ENCODE results near the gene KLK10. TPM values are rescaled to one million over a fixed set of nuclear protein-coding genes. Genes with fewer than 3 reads are reported as not detected.

The KLK10 gene
- total and polyA plus RNA-seq, 4 experiments from 2014 or later: not detected

DNA sequence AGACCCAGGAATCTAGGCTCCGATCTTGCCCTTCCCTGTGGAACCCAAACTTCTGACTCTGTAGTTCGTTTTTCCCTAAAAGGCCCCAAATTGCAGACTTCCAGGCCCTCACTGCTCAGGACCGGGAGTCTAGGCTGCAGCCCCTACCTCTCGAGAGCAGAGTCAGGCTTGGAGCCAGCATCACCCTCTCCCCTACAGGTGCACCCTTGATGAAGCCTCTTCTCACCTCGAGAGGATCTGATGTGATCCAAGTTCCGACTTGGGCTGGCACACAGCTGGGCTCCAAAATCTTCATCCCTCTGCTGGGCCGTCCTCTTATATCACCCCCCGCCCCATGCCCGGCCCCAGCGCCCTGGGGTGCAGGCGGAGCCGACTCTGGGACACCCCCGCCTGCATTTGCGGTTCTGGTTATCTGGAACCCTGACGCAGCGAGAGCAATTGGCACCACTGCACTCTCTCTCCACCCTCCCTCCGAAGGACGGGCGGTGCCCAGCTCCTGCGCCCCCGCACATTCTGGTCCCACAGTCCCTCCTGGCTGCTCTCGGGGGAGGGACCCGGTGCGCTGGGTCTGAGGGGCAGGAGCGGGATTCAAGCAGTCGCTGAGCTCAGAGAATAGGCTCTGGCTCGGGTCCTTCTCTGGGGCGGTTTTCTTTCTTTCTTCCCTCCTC lies 35.8 kb downstream of the KLK10 start, which contains the start of gene KLK7:
Gene KLK7 (minus strand): TSS at position 293 of the 668 bp plus-strand sequence. CDS start 1,518 bp downstream, outside the sequence.
- no peak within 1 kb of the TSS for H3K4me3 Mint-ChIP-seq
- H3K4me3 ChIP-seq (ENCODE audit: low read length in 2 of 2): no peak within 1 kb of the TSS
- no peaks in the 10 kb centered on the region for H3K4me1 Mint-ChIP-seq
- no peaks in the 10 kb centered on the region for H3K9me3 ChIP-seq (ENCODE audit: control insufficient read depth in 1 of 2, low read length in 2 of 2)
- H3K36me3 ChIP-seq (ENCODE audit: insufficient read depth, low read length): no peaks in the 10 kb centered on the region
- peaks cover 30 to 37% of the 10 kb centered on the region in 2 donors for H3K27me3 Mint-ChIP-seq
- peaks cover 0 to 5% (median 0%) of the 10 kb centered on the region in 8 donors for H3K9me3 Mint-ChIP-seq
- POLR2A ChIA-PET (ENCODE audit: partially characterized antibody): no interaction called here
- no peaks in the 10 kb centered on the region for H3K27me3 ChIP-seq (ENCODE audit: insufficient read depth, low read length)
- H3K27ac ChIP-seq (ENCODE audit: low read depth, low read length): no peak within 1 kb of the TSS
- no peak for DNase-seq
- CTCF ChIA-PET (ENCODE audit: partially characterized antibody): no interaction called here
- H3K27ac Mint-ChIP-seq: no peak within 1 kb of the TSS
- H3K4me1 ChIP-seq (ENCODE audit: insufficient read depth, low read length): no peaks in the 10 kb centered on the region
- intact Hi-C loops (cut with micrococcal nuclease): no loop called here
- H3K36me3 Mint-ChIP-seq: no peaks in the 10 kb centered on the region

DNA sequence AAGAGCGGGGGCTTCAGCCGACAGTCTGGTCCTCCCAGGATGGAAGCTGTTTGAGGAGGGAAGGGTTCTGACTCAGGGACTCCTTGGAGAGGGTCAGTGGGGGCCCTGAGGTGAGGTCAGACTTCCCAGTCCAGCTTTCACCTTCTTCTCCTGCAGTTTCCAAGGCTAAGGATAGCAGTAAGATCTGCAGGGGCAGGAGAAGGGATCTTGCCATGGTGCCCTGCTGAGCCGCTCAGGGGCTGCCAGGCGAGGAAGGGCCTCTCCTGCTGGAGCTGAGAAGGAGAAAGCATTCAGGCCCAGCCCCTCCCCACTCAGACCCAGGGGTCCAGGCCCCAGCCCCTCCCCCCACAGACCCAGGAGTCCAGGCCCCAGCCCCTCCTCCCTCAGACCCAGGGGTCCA lies 37.3 kb downstream of the KLK10 start:
- POLR2A ChIA-PET (ENCODE audit: partially characterized antibody): no interaction called here
- H3K27me3 ChIP-seq (ENCODE audit: insufficient read depth, low read length): peaks cover 5% of the 10 kb centered on the region
- no peak overlapping the region for H3K4me3 ChIP-seq (ENCODE audit: low read length in 2 of 2)
- no peak overlapping the region for H3K27ac Mint-ChIP-seq
- H3K36me3 ChIP-seq (ENCODE audit: insufficient read depth, low read length): no peaks in the 10 kb centered on the region
- no peaks in the 10 kb centered on the region for H3K9me3 ChIP-seq (ENCODE audit: control insufficient read depth in 1 of 2, low read length in 2 of 2)
- DNase-seq: no peak
- H3K27me3 Mint-ChIP-seq: peaks cover 30 to 36% of the 10 kb centered on the region in 2 donors
- intact Hi-C loops (cut with micrococcal nuclease): no loop called here
- CTCF ChIA-PET (ENCODE audit: partially characterized antibody): no interaction called here
- H3K4me3 Mint-ChIP-seq: no peak overlapping the region
- H3K36me3 Mint-ChIP-seq: no peaks in the 10 kb centered on the region
- H3K4me1 ChIP-seq (ENCODE audit: insufficient read depth, low read length): no peaks in the 10 kb centered on the region
- peaks cover 0 to 5% (median 0%) of the 10 kb centered on the region in 8 donors for H3K9me3 Mint-ChIP-seq
- H3K27ac ChIP-seq (ENCODE audit: low read depth, low read length): no peak overlapping the region
- peaks cover 0 to under 1% (median 0%) of the 10 kb centered on the region in 4 donors for H3K4me1 Mint-ChIP-seq

DNA sequence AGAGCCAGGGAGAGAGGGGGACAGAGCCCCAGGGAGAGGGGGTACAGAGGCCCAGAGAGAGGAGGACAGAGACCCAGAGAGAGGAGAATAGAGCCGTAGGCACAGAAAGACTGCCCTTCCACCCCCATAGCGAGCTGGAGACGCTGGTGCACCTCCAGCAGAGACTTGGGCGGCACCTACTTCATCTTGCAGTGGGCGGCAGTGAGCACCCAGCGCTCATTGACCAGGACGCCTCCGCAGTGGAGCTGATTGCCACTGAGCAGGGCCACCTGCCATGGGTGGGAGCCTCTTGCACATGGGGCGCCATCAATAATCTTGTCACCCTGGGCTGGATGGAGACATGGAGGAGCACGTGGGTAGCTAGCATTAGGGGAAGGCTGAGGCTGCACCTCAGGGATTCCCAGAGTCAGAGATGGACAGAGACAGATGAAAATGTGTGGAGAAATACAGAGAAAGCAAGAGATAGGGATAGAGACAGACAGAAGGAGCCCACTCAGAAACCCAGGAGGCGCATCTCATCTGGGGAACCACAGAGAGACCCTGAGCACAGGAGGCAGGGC lies 37.8 kb downstream of the KLK10 start:
- Histone ChIP-seq H3K27me3 (ENCODE audit: insufficient read depth, low read length) (peaks cover 5% of the 10 kb centered on the region), H3K4me1 (ENCODE audit: insufficient read depth, low read length) (no peaks in the 10 kb centered on the region), H3K4me3 (ENCODE audit: low read length in 2 of 2) (no peak overlapping the region), H3K36me3 (ENCODE audit: insufficient read depth, low read length) (no peaks in the 10 kb centered on the region), H3K9me3 (ENCODE audit: control insufficient read depth in 1 of 2, low read length in 2 of 2) (no peaks in the 10 kb centered on the region), H3K27ac (ENCODE audit: low read depth, low read length) (no peak overlapping the region)
- Mint-ChIP-seq H3K9me3 (peaks cover 0 to 5% (median 0%) of the 10 kb centered on the region in 8 donors), H3K36me3 (no peaks in the 10 kb centered on the region), H3K4me3 (no peak overlapping the region), H3K4me1 (peaks cover 0 to 1% (median 0%) of the 10 kb centered on the region in 4 donors), H3K27ac (peak overlapping the region in 1 of 7 donors; percentile 3), H3K27me3 (peaks cover 28 to 40% of the 10 kb centered on the region in 2 donors)
- ChIA-PET CTCF (ENCODE audit: partially characterized antibody) (no interaction called here), POLR2A (ENCODE audit: partially characterized antibody) (no interaction called here)
- intact Hi-C loops (cut with micrococcal nuclease): no loop called here
- no peak for DNase-seq

DNA sequence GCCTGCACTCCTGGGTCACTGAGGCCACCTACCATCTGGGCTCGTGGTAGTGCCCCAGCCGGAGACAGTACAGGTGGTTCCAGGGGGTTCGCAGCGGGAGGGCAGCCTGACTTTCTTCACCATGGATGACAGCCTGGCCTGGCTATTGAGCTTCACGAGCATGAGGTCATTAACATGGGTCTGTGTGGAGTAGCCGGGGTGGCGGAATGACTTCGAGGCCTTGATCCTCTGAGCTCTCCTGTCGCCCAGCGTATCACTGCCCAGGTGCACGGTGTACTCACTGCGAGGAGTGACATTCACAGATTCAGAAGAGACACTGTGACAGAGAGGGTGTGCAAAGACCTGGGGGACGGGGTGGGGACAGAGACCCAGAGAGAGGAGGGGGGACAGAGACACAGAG lies 39.3 kb downstream of the KLK10 start:
- Mint-ChIP-seq H3K27ac (no peak overlapping the region), H3K27me3 (peaks cover 37 to 40% of the 10 kb centered on the region in 2 donors)
- no peak overlapping the region for H3K4me3 ChIP-seq (ENCODE audit: low read length in 2 of 2)

DNA sequence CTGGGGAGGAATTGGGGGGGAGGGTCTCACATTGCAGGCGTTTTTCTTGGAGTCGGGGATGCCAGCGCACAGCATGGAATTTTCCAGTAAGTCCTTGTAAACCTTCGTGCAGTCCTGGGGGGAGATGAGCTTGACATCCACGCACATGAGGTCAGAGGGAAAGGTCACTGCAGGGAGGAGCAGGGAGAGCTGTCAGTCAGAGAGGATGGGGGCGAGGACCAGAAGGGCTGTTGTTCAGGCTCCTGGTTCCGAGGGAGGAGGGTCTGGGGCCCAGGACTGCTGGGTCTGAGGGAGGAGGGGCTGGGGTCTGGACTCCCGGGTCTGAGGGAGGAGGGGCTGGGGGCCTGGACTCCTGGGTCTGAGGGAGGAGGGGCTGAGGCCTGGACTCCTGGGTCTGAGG lies 39.8 kb downstream of the KLK10 start:
- ChIA-PET CTCF (ENCODE audit: partially characterized antibody) (no interaction called here), POLR2A (ENCODE audit: partially characterized antibody) (no interaction called here)
- Histone ChIP-seq H3K36me3 (ENCODE audit: insufficient read depth, low read length) (no peaks in the 10 kb centered on the region), H3K27ac (ENCODE audit: low read depth, low read length) (no peak overlapping the region), H3K4me3 (ENCODE audit: low read length in 2 of 2) (no peak overlapping the region), H3K9me3 (ENCODE audit: control insufficient read depth in 1 of 2, low read length in 2 of 2) (no peaks in the 10 kb centered on the region), H3K27me3 (ENCODE audit: insufficient read depth, low read length) (peaks cover 5% of the 10 kb centered on the region), H3K4me1 (ENCODE audit: insufficient read depth, low read length) (no peaks in the 10 kb centered on the region)
- Mint-ChIP-seq H3K9me3 (peaks cover 0 to 2% (median 0%) of the 10 kb centered on the region in 8 donors), H3K36me3 (no peaks in the 10 kb centered on the region), H3K27ac (no peak overlapping the region), H3K27me3 (peaks cover 34 to 36% of the 10 kb centered on the region in 2 donors), H3K4me3 (no peak overlapping the region), H3K4me1 (peaks cover 0 to 1% (median 0%) of the 10 kb centered on the region in 4 donors)
- DNase-seq: no peak
- intact Hi-C loops (cut with micrococcal nuclease): no loop called here

More for the DNA sequence above, 39.3 kb downstream of the KLK10 start:
- Mint-ChIP-seq H3K36me3 (no peaks in the 10 kb centered on the region), H3K4me1 (peaks cover 0 to 1% (median 0%) of the 10 kb centered on the region in 4 donors), H3K4me3 (no peak overlapping the region), H3K9me3 (peaks cover 0 to 3% (median 0%) of the 10 kb centered on the region in 8 donors)
- peaks cover 5% of the 10 kb centered on the region for H3K27me3 ChIP-seq (ENCODE audit: insufficient read depth, low read length)
- H3K9me3 ChIP-seq (ENCODE audit: control insufficient read depth in 1 of 2, low read length in 2 of 2): no peaks in the 10 kb centered on the region
- intact Hi-C loops (cut with micrococcal nuclease): no loop called here
- no peaks in the 10 kb centered on the region for H3K4me1 ChIP-seq (ENCODE audit: insufficient read depth, low read length)
- no peak overlapping the region for H3K27ac ChIP-seq (ENCODE audit: low read depth, low read length)
- ChIA-PET POLR2A (ENCODE audit: partially characterized antibody) (no interaction called here), CTCF (ENCODE audit: partially characterized antibody) (no interaction called here)
- no peaks in the 10 kb centered on the region for H3K36me3 ChIP-seq (ENCODE audit: insufficient read depth, low read length)
- no peak for DNase-seq

DNA sequence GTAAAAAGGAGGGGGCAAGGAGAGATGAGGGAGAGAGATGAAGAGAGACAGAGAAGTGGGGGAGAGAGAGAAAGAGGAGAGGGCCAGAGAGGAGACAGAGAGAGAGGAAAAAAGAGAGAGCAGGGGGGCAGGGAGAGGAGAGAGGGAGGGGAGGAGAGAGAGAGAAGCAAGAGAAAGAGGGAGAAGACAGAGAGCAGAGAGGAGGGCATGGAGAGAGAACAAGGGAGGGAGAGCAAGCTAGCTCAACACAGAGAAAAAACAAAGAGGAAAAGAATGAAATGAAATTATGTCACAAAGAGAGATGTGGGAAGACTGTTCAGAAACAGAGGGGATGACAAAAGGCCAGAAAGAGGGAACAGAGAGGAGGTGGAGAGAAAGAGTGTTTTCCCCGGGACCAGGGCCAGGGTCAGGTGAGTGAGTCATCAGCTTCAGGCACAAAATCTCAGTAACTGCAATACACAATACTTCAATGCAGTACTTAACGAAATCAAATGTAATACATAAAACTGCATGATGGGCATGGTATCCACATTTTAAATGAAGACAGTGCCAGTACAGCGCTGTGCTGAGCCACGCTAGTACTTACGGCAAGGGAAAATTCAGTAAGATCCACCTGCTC lies 40.6 kb downstream of the KLK10 start:
- H3K27ac Mint-ChIP-seq: no peak overlapping the region
- no peaks in the 10 kb centered on the region for H3K36me3 Mint-ChIP-seq
- H3K4me3 Mint-ChIP-seq: no peak overlapping the region
- intact Hi-C loops (cut with micrococcal nuclease): no loop called here
- H3K9me3 Mint-ChIP-seq: peaks cover 0 to 2% (median 0%) of the 10 kb centered on the region in 8 donors
- DNase-seq: no peak
- peaks cover 5% of the 10 kb centered on the region for H3K27me3 ChIP-seq (ENCODE audit: insufficient read depth, low read length)
- H3K4me1 Mint-ChIP-seq: peaks cover 0 to 1% (median 0%) of the 10 kb centered on the region in 4 donors
- no peaks in the 10 kb centered on the region for H3K36me3 ChIP-seq (ENCODE audit: insufficient read depth, low read length)
- ChIA-PET CTCF (ENCODE audit: partially characterized antibody) (no interaction called here), POLR2A (ENCODE audit: partially characterized antibody) (no interaction called here)
- H3K4me3 ChIP-seq (ENCODE audit: low read length in 2 of 2): no peak overlapping the region
- H3K9me3 ChIP-seq (ENCODE audit: control insufficient read depth in 1 of 2, low read length in 2 of 2): no peaks in the 10 kb centered on the region
- H3K27ac ChIP-seq (ENCODE audit: low read depth, low read length): no peak overlapping the region
- H3K4me1 ChIP-seq (ENCODE audit: insufficient read depth, low read length): no peaks in the 10 kb centered on the region
- H3K27me3 Mint-ChIP-seq: peaks cover 34 to 40% of the 10 kb centered on the region in 2 donors

DNA sequence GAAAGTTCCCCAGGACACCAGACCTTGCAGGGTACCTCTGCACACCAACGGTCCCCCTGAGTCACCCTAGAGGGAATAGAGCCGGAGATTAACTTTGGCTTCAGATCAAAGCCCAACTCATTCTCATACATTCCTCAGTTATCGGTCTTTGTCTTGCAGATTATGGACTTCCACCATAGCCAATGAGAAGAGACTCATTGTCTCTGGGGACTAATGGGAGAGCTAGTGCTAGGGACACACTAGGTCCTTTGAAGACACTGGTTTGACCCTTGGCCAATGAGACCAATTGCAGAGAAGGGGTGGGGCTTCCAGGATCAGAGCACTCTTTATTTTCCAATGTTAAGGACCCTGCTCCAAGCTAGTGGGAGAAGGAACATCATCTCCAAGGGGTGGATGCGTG lies 41.9 kb downstream of the KLK10 start:
- Mint-ChIP-seq H3K27me3 (peaks cover 36 to 45% of the 10 kb centered on the region in 2 donors), H3K9me3 (peaks cover 0 to 2% (median 0%) of the 10 kb centered on the region in 8 donors), H3K4me1 (peaks cover 0 to 1% (median 0%) of the 10 kb centered on the region in 4 donors), H3K4me3 (no peak overlapping the region), H3K27ac (no peak overlapping the region), H3K36me3 (no peaks in the 10 kb centered on the region)
- Histone ChIP-seq H3K36me3 (ENCODE audit: insufficient read depth, low read length) (no peaks in the 10 kb centered on the region), H3K27me3 (ENCODE audit: insufficient read depth, low read length) (peaks cover 5% of the 10 kb centered on the region), H3K27ac (ENCODE audit: low read depth, low read length) (no peak overlapping the region), H3K4me3 (ENCODE audit: low read length in 2 of 2) (no peak overlapping the region), H3K4me1 (ENCODE audit: insufficient read depth, low read length) (no peaks in the 10 kb centered on the region), H3K9me3 (ENCODE audit: control insufficient read depth in 1 of 2, low read length in 2 of 2) (no peaks in the 10 kb centered on the region)
- no peak for DNase-seq
- POLR2A ChIA-PET (ENCODE audit: partially characterized antibody): no interaction called here
- CTCF ChIA-PET (ENCODE audit: partially characterized antibody): no interaction called here
- intact Hi-C loops (cut with micrococcal nuclease): no loop called here

Data from CD4-positive, alpha-beta memory T cell (primary cell).